K562 (cell line): Measurements from ENCODE around the gene PPRC1. TPM values are rescaled to one million over a fixed set of nuclear protein-coding genes. Genes with fewer than 3 reads are reported as not detected.
A peak's percentile ranks its signal among the peaks of the same experiment; 100 is the strongest.

ENCODE experiments used
- GABPB1 ChIP-seq: sonication (generic); formaldehyde crosslinking; IDR thresholded peaks from 2 replicates; pipeline ENCODE4 v1.8.0; 2022; ENCODE audit warnings: mild to moderate bottlenecking, missing genetic modification reagents
- HCFC1 ChIP-seq: IDR thresholded peaks from 2 replicates; pipeline ENCODE4 v1.6.1; 2012; ENCODE audit warnings: low read depth, low read length, improper control_type of control experiment
- MBD2 ChIP-seq: sonication (generic); IDR thresholded peaks from 2 replicates; pipeline ENCODE4 v1.6.1; 2016; ENCODE audit warnings: low read depth, borderline replicate concordance
- MCM3 ChIP-seq: fragments of 450-650 bp; IDR thresholded peaks from 2 replicates; pipeline ENCODE4 v1.6.1; 2016
- MEIS2 ChIP-seq: fragments of 450-650 bp; IDR thresholded peaks from 2 replicates; pipeline ENCODE4 v1.6.1; 2014; ENCODE audit warnings: mild to moderate bottlenecking; ENCODE audit not compliant: partially characterized antibody
- MYC ChIP-seq, 2 experiments: fragments of 250-450 bp in 1 of 2; sonication (Bioruptor Pico) in 1 of 2; IDR thresholded peaks; 2 replicates each; pipeline versions ENCODE4 v1.5.1 to v1.6.1; 2012 to 2021; ENCODE audit warnings: low read depth in 2 of 2, borderline replicate concordance in 1 of 2, improper control_type of control experiment in 1 of 2, low read length in 1 of 2, mild to moderate bottlenecking in 1 of 2, moderate library complexity in 1 of 2
- NUFIP1 ChIP-seq: fragments of 450-650 bp; IDR thresholded peaks from 2 replicates; pipeline ENCODE4 v1.6.1; 2018; ENCODE audit not compliant: partially characterized antibody
- SIN3B ChIP-seq: fragments of 450-650 bp; IDR thresholded peaks from 2 replicates; pipeline ENCODE4 v1.6.1; 2017; ENCODE audit warnings: low read depth, mild to moderate bottlenecking, moderate library complexity
- SUPT5H ChIP-seq: fragments of 450-650 bp; IDR thresholded peaks from 2 replicates; pipeline ENCODE4 v1.6.1; 2016
- ZFP30 ChIP-seq: fragments of 250-450 bp; sonication (Bioruptor Pico); IDR thresholded peaks from 2 replicates; pipeline ENCODE4 v1.8.0; 2022; ENCODE audit warnings: moderate library complexity, mild to moderate bottlenecking, inconsistent platforms, borderline replicate concordance
- ZNF134 ChIP-seq: fragments of 250-450 bp; sonication (Bioruptor Pico); conservative IDR thresholded peaks from 2 replicates; pipeline ENCODE4 v1.4.0; 2020
- ZNF316 ChIP-seq: fragments of 450-650 bp; IDR thresholded peaks from 2 replicates; pipeline ENCODE4 v1.6.1; 2016
- polyA plus RNA-seq, 8 experiments: library from polyadenylated mRNA; depleted of rRNA in 4 of 8; stranded (reverse) in 5 of 8; unstranded in 3 of 8; fragments of >200 nt; fragmentation: Nextera tagmentation in 2 of 8; fragmentation: Illumina TruSeq in 1 of 8; extraction: Ambion mirVana in 2 of 8; extraction: Trizol in 1 of 8; gene quantifications; 2 replicates each; pipeline versions ENCODE4 v1.2.1 to v1.2.3, GENCODE V29; 2011 to 2014; ENCODE audit warnings: inconsistent platforms in 1 of 8, missing spikeins in 1 of 8
- total RNA-seq, 7 experiments: library from RNA; depleted of rRNA in 6 of 7; stranded (reverse); fragments of >200 nt in 6 of 7; fragmentation: Illumina TruSeq in 2 of 7; extraction: Trizol in 2 of 7; gene quantifications; 2 replicates each; pipeline versions ENCODE4 v1.2.1 to v1.2.3, GENCODE V29; 2011 to 2021; ENCODE audit warnings: low replicate concordance in 1 of 7
- TF ChIP-seq, protein P1 (sequence below): fragments of 450-650 bp; IDR thresholded peaks from 2 replicates; pipeline ENCODE4 v1.6.1; 2016; ENCODE audit warnings: borderline replicate concordance
- TF ChIP-seq, protein P2 (sequence below): fragments of 200-800 bp; sonication (Bioruptor generic); IDR thresholded peaks from 2 replicates; pipeline ENCODE4 v1.6.1; 2017; ENCODE audit warnings: missing genetic modification characterization, missing compliant biosample characterization
- TF ChIP-seq, protein P3 (sequence below): sonication (generic); formaldehyde crosslinking; IDR thresholded peaks from 2 replicates; pipeline ENCODE4 v1.8.0; 2022; ENCODE audit warnings: mild to moderate bottlenecking, missing genetic modification reagents
- TF ChIP-seq, protein P4 (sequence below): fragments of 450-650 bp; formaldehyde crosslinking; conservative IDR thresholded peaks from 2 replicates; pipeline ENCODE4 v1.4.0; 2022; ENCODE audit warnings: mild to moderate bottlenecking, missing genetic modification characterization

PPRC1 gene
- total and polyA plus RNA-seq, 9 of the 15 experiments (the other 6 are each of a cell fraction or from before 2014, with no cell fraction given): 8.5 to 47.1 (median 16.2) TPM

DNA sequence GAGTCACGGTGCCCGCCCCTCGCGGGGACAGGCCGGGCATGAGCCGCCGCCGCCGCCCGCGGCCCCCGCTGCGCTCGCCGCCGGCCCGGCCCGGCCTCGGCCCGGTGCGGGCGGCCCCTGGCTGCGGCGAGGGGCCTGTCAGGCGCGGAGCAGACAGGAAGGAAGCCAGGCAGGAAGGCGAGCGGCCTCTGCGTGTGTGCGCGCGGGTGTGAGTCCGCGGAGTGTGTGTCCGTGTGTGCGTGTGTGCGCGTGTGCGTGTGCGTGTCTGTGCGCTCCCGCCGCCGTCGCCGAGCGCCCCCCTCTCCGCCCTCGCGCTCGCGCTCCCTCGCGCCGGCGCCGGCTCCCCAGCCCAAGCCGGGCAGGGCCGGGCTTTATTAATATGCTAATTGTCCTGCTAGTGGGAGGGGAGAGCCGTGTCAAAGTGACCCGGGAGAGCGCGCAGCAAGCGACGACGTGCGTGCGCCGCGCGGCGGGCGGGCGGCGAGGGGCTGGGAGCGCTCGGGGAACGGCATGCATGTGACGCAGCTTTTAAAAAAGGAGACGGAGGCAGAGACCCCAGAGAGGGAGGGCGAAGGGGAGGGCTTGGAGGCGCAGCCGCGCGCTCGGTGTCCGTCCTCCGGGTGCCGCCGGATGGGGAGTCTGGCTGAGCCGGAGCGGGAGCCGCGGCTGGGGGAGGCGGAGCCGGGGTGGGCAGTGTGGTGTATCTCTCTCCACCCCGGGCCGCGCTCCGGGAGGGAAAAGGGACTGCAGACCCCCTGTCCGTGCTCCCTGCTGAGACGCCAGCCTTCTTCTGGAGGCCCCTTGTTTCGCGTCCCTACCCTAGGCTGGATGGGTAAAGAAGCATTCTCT is 12.5 kb upstream of the PPRC1 start, which contains the start of gene LDB1 (continued):
- TF ChIP-seq MBD2: no peak; the same call in 1 of the 2 replicates
- TF ChIP-seq, protein P1, sequence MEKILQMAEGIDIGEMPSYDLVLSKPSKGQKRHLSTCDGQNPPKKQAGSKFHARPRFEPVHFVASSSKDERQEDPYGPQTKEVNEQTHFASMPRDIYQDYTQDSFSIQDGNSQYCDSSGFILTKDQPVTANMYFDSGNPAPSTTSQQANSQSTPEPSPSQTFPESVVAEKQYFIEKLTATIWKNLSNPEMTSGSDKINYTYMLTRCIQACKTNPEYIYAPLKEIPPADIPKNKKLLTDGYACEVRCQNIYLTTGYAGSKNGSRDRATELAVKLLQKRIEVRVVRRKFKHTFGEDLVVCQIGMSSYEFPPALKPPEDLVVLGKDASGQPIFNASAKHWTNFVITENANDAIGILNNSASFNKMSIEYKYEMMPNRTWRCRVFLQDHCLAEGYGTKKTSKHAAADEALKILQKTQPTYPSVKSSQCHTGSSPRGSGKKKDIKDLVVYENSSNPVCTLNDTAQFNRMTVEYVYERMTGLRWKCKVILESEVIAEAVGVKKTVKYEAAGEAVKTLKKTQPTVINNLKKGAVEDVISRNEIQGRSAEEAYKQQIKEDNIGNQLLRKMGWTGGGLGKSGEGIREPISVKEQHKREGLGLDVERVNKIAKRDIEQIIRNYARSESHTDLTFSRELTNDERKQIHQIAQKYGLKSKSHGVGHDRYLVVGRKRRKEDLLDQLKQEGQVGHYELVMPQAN: peak; percentile 54; the same call in 1 of the 2 replicates
- TF ChIP-seq MEIS2: peak; percentile 4
- no peak for TF ChIP-seq MCM3
- TF ChIP-seq ZFP30 (CRISPR knock-in tag): no peak
- peak; percentile 66 for TF ChIP-seq SUPT5H
- TF ChIP-seq MYC (IDR thresholded peaks at IDR 0.05; ENCODE audit: low read depth, low read length): peak; percentile 74
- TF ChIP-seq MYC (CRISPR knock-in tag; IDR thresholded peaks at IDR 0.05; ENCODE audit: borderline replicate concordance, low read depth): peak; percentile 32; the same call in 1 of the 2 replicates
- TF ChIP-seq HCFC1: no peak
- TF ChIP-seq, protein P2, sequence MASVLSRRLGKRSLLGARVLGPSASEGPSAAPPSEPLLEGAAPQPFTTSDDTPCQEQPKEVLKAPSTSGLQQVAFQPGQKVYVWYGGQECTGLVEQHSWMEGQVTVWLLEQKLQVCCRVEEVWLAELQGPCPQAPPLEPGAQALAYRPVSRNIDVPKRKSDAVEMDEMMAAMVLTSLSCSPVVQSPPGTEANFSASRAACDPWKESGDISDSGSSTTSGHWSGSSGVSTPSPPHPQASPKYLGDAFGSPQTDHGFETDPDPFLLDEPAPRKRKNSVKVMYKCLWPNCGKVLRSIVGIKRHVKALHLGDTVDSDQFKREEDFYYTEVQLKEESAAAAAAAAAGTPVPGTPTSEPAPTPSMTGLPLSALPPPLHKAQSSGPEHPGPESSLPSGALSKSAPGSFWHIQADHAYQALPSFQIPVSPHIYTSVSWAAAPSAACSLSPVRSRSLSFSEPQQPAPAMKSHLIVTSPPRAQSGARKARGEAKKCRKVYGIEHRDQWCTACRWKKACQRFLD (CRISPR knock-in tag): peak; percentile 66; the same call in 1 of the 2 replicates
- TF ChIP-seq ZNF316: no peak
- no peak for TF ChIP-seq ZNF134 (CRISPR knock-in tag)
- TF ChIP-seq SIN3B: 0 out of 2 replicates have a peak, but pooled peaks have one; percentile 33
- no peak for TF ChIP-seq NUFIP1
- 0 out of 2 replicates have a peak, but pooled peaks have one; percentile 35 for TF ChIP-seq GABPB1 (CRISPR knock-in tag)
- TF ChIP-seq, protein P3, sequence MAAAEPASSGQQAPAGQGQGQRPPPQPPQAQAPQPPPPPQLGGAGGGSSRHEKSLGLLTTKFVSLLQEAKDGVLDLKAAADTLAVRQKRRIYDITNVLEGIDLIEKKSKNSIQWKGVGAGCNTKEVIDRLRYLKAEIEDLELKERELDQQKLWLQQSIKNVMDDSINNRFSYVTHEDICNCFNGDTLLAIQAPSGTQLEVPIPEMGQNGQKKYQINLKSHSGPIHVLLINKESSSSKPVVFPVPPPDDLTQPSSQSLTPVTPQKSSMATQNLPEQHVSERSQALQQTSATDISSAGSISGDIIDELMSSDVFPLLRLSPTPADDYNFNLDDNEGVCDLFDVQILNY: no peak
- TF ChIP-seq, protein P4, sequence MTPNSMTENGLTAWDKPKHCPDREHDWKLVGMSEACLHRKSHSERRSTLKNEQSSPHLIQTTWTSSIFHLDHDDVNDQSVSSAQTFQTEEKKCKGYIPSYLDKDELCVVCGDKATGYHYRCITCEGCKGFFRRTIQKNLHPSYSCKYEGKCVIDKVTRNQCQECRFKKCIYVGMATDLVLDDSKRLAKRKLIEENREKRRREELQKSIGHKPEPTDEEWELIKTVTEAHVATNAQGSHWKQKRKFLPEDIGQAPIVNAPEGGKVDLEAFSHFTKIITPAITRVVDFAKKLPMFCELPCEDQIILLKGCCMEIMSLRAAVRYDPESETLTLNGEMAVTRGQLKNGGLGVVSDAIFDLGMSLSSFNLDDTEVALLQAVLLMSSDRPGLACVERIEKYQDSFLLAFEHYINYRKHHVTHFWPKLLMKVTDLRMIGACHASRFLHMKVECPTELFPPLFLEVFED (CRISPR knock-in tag): no peak
